ENCODE results near the gene GNPTG.
A peak's percentile ranks its signal among the peaks of the same experiment; 100 is the strongest.

Gene GNPTG

GRCh38 chr16:1333854-1334700, 17.7 kb upstream of the GNPTG start:
- no peak for DNase-seq (ENCODE audit: low spot score)

GRCh38 chr16:1334739-1335138, 17.0 kb upstream of the GNPTG start:
- DNase-seq (ENCODE audit: low spot score), result no peak

GRCh38 chr16:1335211-1335971, 16.3 kb upstream of the GNPTG start:
- DNase-seq (ENCODE audit: low spot score), result no peak

- no peak for DNase-seq (ENCODE audit: low spot score)
Measured at GRCh38 chr16:1335996-1336395, 15.7 kb upstream of the GNPTG start.

- DNase-seq (ENCODE audit: low spot score), result no peak
Measured at GRCh38 chr16:1336619-1337018, 15.1 kb upstream of the GNPTG start.

GRCh38 chr16:1337486-1337885, 14.2 kb upstream of the GNPTG start:
- no peak for DNase-seq (ENCODE audit: low spot score)

- DNase-seq (ENCODE audit: low spot score), result peak; percentile 28
Measured at GRCh38 chr16:1338119-1338730, 13.5 kb upstream of the GNPTG start.

- DNase-seq (ENCODE audit: low spot score), result no peak
Measured at GRCh38 chr16:1338855-1339675, 12.7 kb upstream of the GNPTG start.

- DNase-seq (ENCODE audit: low spot score), result no peak
Measured at GRCh38 chr16:1340730-1341494, 10.8 kb upstream of the GNPTG start.

GRCh38 chr16:1341495-1342420, 10.0 kb upstream of the GNPTG start:
- no peak for DNase-seq (ENCODE audit: low spot score)

GRCh38 chr16:1342526-1343427, 9.0 kb upstream of the GNPTG start:
- peak; percentile 95 for DNase-seq (ENCODE audit: low spot score)

- no peak for DNase-seq (ENCODE audit: low spot score)
Measured at GRCh38 chr16:1343428-1344242, 8.1 kb upstream of the GNPTG start.

GRCh38 chr16:1344499-1344898, 7.2 kb upstream of the GNPTG start:
- no peak for DNase-seq (ENCODE audit: low spot score)

GRCh38 chr16:1345087-1345486, 6.6 kb upstream of the GNPTG start:
- no peak for DNase-seq (ENCODE audit: low spot score)

- no peak for DNase-seq (ENCODE audit: low spot score)
Measured at GRCh38 chr16:1345651-1346421, 5.9 kb upstream of the GNPTG start.

GRCh38 chr16:1346422-1347285, 5.1 kb upstream of the GNPTG start:
- no peak for DNase-seq (ENCODE audit: low spot score)

Data from hematopoietic multipotent progenitor cell treated with erythropoietin and hydrocortisone succinate and interleukin-3 and kit ligand, for 15 days (in vitro differentiated cells).